IMR-90 (cell line): Measurements from ENCODE around the gene KIF20A. TPM values are rescaled to one million over a fixed set of nuclear protein-coding genes. Genes with fewer than 3 reads are reported as not detected.

ENCODE experiments used
- ATAC-seq: fragments of 200-7000 bp; cut with Tn5 transposase; 2 replicates; pipeline ENCODE4 v1.9.1; 2020; ENCODE audit warnings: low read depth, mild to moderate bottlenecking, moderate library complexity
- BruUV-seq: library from RNA; stranded (reverse); fragments of 400-500 nt; replicated peaks from 2 replicates; lab custom pipeline; 2021; lab: Mats Ljungman, UMichigan
- CTCF ChIA-PET: fragments of 300-600 bp; formaldehyde crosslinking; extraction: SDS; loops from one replicate; lab custom pipeline; 2021; ENCODE audit warnings: antibody characterized with exemption; lab: Yijun Ruan, JAX
- POLR2A ChIA-PET: fragments of 300-600 bp; sonication (Branson Sonifier 250); formaldehyde crosslinking; loops from one replicate; lab custom pipeline; 2022; ENCODE audit warnings: antibody characterized with exemption; ENCODE audit not compliant: unreplicated experiment; lab: Charles Lee
- DNase-seq: peaks from one replicate; pipeline ENCODE4 v3.0.0; 2013
- H2AFZ ChIP-seq: replicated peaks from 2 replicates; pipeline ENCODE3; 2013; ENCODE audit warnings: low read length, mild to moderate bottlenecking; ENCODE audit not compliant: poor library complexity
- H2AK5ac ChIP-seq: 2 replicates; pipeline ENCODE4 v1.6.1; 2013; ENCODE audit warnings: low read depth, low read length, inconsistent platforms
- H2AK9ac ChIP-seq: replicated peaks from 2 replicates; pipeline ENCODE3; 2013; ENCODE audit warnings: mild to moderate bottlenecking, low read depth, low read length, moderate library complexity; ENCODE audit not compliant: poor library complexity
- H2BK120ac ChIP-seq: 2 replicates; pipeline ENCODE4 v1.6.1; 2013; ENCODE audit warnings: low read depth, low read length, inconsistent platforms
- H2BK15ac ChIP-seq: 3 replicates; pipeline ENCODE4 v1.6.1; 2013; ENCODE audit warnings: low read depth, low read length, inconsistent platforms
- H2BK20ac ChIP-seq: 2 replicates; pipeline ENCODE4 v1.6.1; 2013; ENCODE audit warnings: low read depth, mild to moderate bottlenecking, inconsistent platforms, low read length, moderate library complexity
- H2BK5ac ChIP-seq: 2 replicates; pipeline ENCODE4 v1.6.1; 2013; ENCODE audit warnings: mild to moderate bottlenecking, low read depth, low read length, inconsistent platforms; ENCODE audit not compliant: poor library complexity, severe bottlenecking
- H3K14ac ChIP-seq: replicated peaks from 2 replicates; pipeline ENCODE4 v1.6.1; 2013; ENCODE audit warnings: low read depth, low read length, inconsistent platforms
- H3K18ac ChIP-seq: 2 replicates; pipeline ENCODE4 v1.6.1; 2013; ENCODE audit warnings: low read depth, low read length, control low read depth
- H3K23ac ChIP-seq: 2 replicates; pipeline ENCODE4 v1.6.1; 2013; ENCODE audit warnings: low read depth, low read length, inconsistent platforms
- H3K27ac ChIP-seq: 2 replicates; pipeline ENCODE4 v1.5.1; 2013; ENCODE audit warnings: mild to moderate bottlenecking, control low read depth, low read length; ENCODE audit not compliant: insufficient read depth
- H3K27me3 ChIP-seq: 2 replicates; pipeline ENCODE4 v1.6.1; 2013; ENCODE audit warnings: low read length; ENCODE audit not compliant: control insufficient read depth, insufficient read depth
- H3K36me3 ChIP-seq: 2 replicates; pipeline ENCODE4 v1.6.1; 2013; ENCODE audit warnings: low read length, mixed read lengths; ENCODE audit not compliant: control insufficient read depth, insufficient read depth
- H3K4ac ChIP-seq: 2 replicates; pipeline ENCODE4 v1.6.1; 2013; ENCODE audit warnings: low read depth, low read length, inconsistent platforms
- H3K4me1 ChIP-seq: 2 replicates; pipeline ENCODE4 v1.6.1; 2013; ENCODE audit warnings: low read length, mixed read lengths; ENCODE audit not compliant: control insufficient read depth, insufficient read depth
- H3K4me2 ChIP-seq: 2 replicates; pipeline ENCODE4 v1.6.1; 2013; ENCODE audit warnings: low read depth, mild to moderate bottlenecking, control low read depth, low read length, moderate library complexity
- H3K4me3 ChIP-seq: 2 replicates; pipeline ENCODE4 v1.5.1; 2013; ENCODE audit warnings: low read depth, mild to moderate bottlenecking, control low read depth, low read length, moderate library complexity; ENCODE audit not compliant: insufficient read depth
- H3K56ac ChIP-seq: 2 replicates; pipeline ENCODE4 v1.6.1; 2013; ENCODE audit warnings: low read length, inconsistent platforms; ENCODE audit not compliant: insufficient read depth; ENCODE audit errors: extremely low read depth
- H3K79me1 ChIP-seq, 2 experiments: 2 replicates each; pipeline ENCODE4 v1.6.1; 2013; ENCODE audit warnings: low read length in 2 of 2, inconsistent platforms in 1 of 2, low read depth in 1 of 2
- H3K9ac ChIP-seq: 2 replicates; pipeline ENCODE4 v1.6.1; 2013; ENCODE audit warnings: low read depth, low read length, control low read depth
- H3K9me1 ChIP-seq: 2 replicates; pipeline ENCODE4 v1.6.1; 2013; ENCODE audit warnings: low read length, inconsistent platforms; ENCODE audit not compliant: insufficient read depth
- H3K9me3 ChIP-seq: 2 replicates; pipeline ENCODE4 v1.6.1; 2013; ENCODE audit warnings: low read length; ENCODE audit not compliant: control insufficient read depth, insufficient read depth
- H4K20me1 ChIP-seq: 2 replicates; pipeline ENCODE4 v1.6.1; 2013; ENCODE audit warnings: low read length, inconsistent platforms; ENCODE audit not compliant: insufficient read depth
- H4K5ac ChIP-seq: 2 replicates; pipeline ENCODE4 v1.6.1; 2013; ENCODE audit warnings: mild to moderate bottlenecking, low read depth, low read length, control low read depth
- H4K8ac ChIP-seq, 2 experiments: 2 replicates each; pipeline ENCODE4 v1.6.1; 2013; ENCODE audit warnings: low read depth in 2 of 2, low read length in 2 of 2, control low read depth in 1 of 2, inconsistent platforms in 1 of 2
- H4K91ac ChIP-seq: 2 replicates; pipeline ENCODE4 v1.6.1; 2013; ENCODE audit warnings: low read depth, low read length, inconsistent platforms; ENCODE audit not compliant: insufficient read depth
- BHLHE40 ChIP-seq: fragments of 150-350 bp; IDR thresholded peaks from 2 replicates; pipeline ENCODE4 v1.6.1; 2016; ENCODE audit warnings: mild to moderate bottlenecking, low read depth, low read length
- CEBPB ChIP-seq: IDR thresholded peaks from 2 replicates; pipeline ENCODE4 v1.6.1; 2012; ENCODE audit warnings: low read depth, low read length, improper control_type of control experiment
- CHD1 ChIP-seq: IDR thresholded peaks from 2 replicates; pipeline ENCODE4 v1.6.1; 2012; ENCODE audit warnings: low read depth, low read length, improper control_type of control experiment
- CTCF ChIP-seq: conservative IDR thresholded peaks from 2 replicates; pipeline ENCODE4 v1.5.1; 2012; ENCODE audit warnings: mild to moderate bottlenecking, low read depth, low read length, improper control_type of control experiment
- FOS ChIP-seq: fragments of 150-350 bp; IDR thresholded peaks from 2 replicates; pipeline ENCODE4 v1.6.1; 2016; ENCODE audit warnings: low read depth, low read length
- POLR2A ChIP-seq: IDR thresholded peaks from 2 replicates; pipeline ENCODE4 v1.6.1; 2012; ENCODE audit warnings: mild to moderate bottlenecking, low read depth, low read length
- RAD21 ChIP-seq: IDR thresholded peaks from 2 replicates; pipeline ENCODE4 v1.6.1; 2012; ENCODE audit warnings: low read length, improper control_type of control experiment
- RCOR1 ChIP-seq: IDR thresholded peaks from 2 replicates; pipeline ENCODE4 v1.6.1; 2012; ENCODE audit warnings: mild to moderate bottlenecking, low read length, improper control_type of control experiment; ENCODE audit not compliant: insufficient replicate concordance
- RFX5 ChIP-seq: IDR thresholded peaks from 2 replicates; pipeline ENCODE4 v1.8.0; 2012; ENCODE audit warnings: low read depth, mild to moderate bottlenecking, low read length, moderate library complexity
- SMC3 ChIP-seq: fragments of 150-350 bp; IDR thresholded peaks from 2 replicates; pipeline ENCODE4 v1.6.1; 2016; ENCODE audit warnings: low read depth, mild to moderate bottlenecking, antibody characterized with exemption, low read length, moderate library complexity
- USF2 ChIP-seq: fragments of 150-350 bp; IDR thresholded peaks from 2 replicates; pipeline ENCODE4 v1.6.1; 2017; ENCODE audit warnings: mild to moderate bottlenecking, antibody characterized with exemption, low read length, low read depth
- WGBS, 2 experiments: methylation state at CpG; one replicate each; pipeline versions ENCODE4 v1.1.5 to v1.1.7; 2013; ENCODE audit warnings: missing lambda C conversion rate in 2 of 2; ENCODE audit not compliant: insufficient read length in 1 of 2; ENCODE audit errors: extremely low coverage in 2 of 2; 5-methylcytosine and 5-hydroxymethylcytosine counted together
- dilution Hi-C: fragments of 300-500 bp; cut with HindIII; formaldehyde crosslinking; loops from one replicate; pipeline ENCODE4 v1.14.3; 2018; ENCODE audit warnings: low sequenced_read_pairs; ENCODE audit not compliant: unreplicated experiment
- in situ Hi-C: fragments of 300-500 bp; cut with MboI; formaldehyde crosslinking; loops from 3 replicates; pipeline ENCODE4 v1.14.3; 2019; ENCODE audit warnings: low sequenced_read_pairs, inconsistent platforms, mixed read lengths
- intact Hi-C: fragments of 100-400 bp; cut with micrococcal nuclease; formaldehyde crosslinking; loops from 2 replicates; pipeline ENCODE4 v1.10.0; 2022
- polyA plus RNA-seq, 3 experiments: library from polyadenylated mRNA; depleted of rRNA; stranded (reverse); fragments of >200 nt; gene quantifications; 2 replicates each; pipeline ENCODE4 v1.2.3, GENCODE V29; 2012; ENCODE audit warnings: low replicate concordance in 1 of 3
- total RNA-seq: library from RNA; depleted of rRNA; stranded (reverse); fragments of >200 nt; gene quantifications from 2 replicates; pipeline ENCODE4 v1.2.3, GENCODE V29; 2012
- TF ChIP-seq, protein P1 (sequence below): fragments of 150-350 bp; IDR thresholded peaks from 2 replicates; pipeline ENCODE4 v1.6.1; 2016; ENCODE audit warnings: low read depth, mild to moderate bottlenecking, low read length, moderate library complexity, borderline replicate concordance

KIF20A gene
- total and polyA plus RNA-seq, 2 of the 4 experiments (the other 2 are of a cell fraction): 42.0 to 106 TPM

DNA sequence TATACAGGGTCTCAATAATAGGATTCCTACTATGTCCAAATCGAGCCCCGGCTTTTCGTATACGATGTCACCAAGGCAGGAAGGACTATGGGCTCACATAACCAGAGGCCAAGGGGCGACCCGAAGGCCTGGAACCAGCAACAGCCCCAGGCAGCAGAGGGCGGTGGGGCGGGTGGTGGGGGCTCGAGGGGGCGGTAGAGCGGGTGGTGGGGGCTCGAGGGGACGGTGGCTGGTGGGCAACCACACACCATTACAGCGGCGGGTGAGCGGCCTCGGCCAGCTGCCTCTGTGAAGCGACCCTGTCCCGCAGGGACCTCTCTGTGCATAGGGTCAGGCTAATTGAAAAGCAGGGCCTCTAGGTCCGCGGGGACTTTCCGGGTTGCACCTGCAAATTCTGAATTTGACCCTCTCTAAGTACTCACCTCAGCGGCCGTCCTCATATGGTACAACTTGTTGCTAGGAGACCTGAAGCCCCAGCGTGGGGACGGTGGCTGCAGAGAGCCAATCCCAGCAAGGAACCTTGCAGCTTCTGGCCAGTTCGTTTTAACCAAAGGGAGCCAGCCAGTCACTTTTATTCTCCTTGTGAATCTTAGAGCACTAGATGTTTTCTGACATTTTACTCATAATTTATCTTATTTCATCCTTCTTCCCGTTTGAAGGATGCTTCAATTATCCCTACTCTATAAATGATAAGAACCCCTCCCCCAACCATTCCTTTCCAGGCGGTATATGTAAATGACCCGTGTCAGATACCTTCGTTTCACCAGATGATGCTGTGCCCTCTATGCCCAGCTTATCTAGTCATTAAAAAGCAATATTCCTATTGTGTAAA, 39.7 kb upstream of the KIF20A start, which contains the start of gene NME5 (continued):
- no peak for TF ChIP-seq USF2
- no peak for TF ChIP-seq FOS

GRCh38 chr5:138139781-138140090, 39.2 kb upstream of the KIF20A start:
- in situ Hi-C loops: loop anchor here (10.0 to 25.0 kb wide), 3 partner anchors 102 to 502 kb away; partner anchors contain the start of gene FAM13B
- intact Hi-C loops: no loop called here
- dilution Hi-C loops: no loop called here
- TF ChIP-seq POLR2A (no peak), RAD21 (no peak), RCOR1 (no peak), CTCF (no peak), SMC3 (no peak), BHLHE40 (no peak), CEBPB (no peak), RFX5 (no peak), CHD1 (no peak)
- TF ChIP-seq, protein P1, sequence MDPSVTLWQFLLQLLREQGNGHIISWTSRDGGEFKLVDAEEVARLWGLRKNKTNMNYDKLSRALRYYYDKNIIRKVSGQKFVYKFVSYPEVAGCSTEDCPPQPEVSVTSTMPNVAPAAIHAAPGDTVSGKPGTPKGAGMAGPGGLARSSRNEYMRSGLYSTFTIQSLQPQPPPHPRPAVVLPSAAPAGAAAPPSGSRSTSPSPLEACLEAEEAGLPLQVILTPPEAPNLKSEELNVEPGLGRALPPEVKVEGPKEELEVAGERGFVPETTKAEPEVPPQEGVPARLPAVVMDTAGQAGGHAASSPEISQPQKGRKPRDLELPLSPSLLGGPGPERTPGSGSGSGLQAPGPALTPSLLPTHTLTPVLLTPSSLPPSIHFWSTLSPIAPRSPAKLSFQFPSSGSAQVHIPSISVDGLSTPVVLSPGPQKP: no peak

More at GRCh38 chr5:138139781-138140090, 39.2 kb upstream of the KIF20A start:
- no peak overlapping the region for H3K4me3 ChIP-seq
- H2BK15ac ChIP-seq: no peak overlapping the region
- no peak overlapping the region for H3K4ac ChIP-seq
- no peak overlapping the region for H3K27ac ChIP-seq
- H2BK120ac ChIP-seq: no peak overlapping the region
- no peak overlapping the region for H2BK5ac ChIP-seq
- H4K91ac ChIP-seq: no peak overlapping the region
- no peak overlapping the region for H4K8ac ChIP-seq
- no peak overlapping the region for H3K23ac ChIP-seq
- no peak for DNase-seq
- H3K9me1 ChIP-seq: no peaks in the 10 kb centered on the region
- H3K36me3 ChIP-seq: no peaks in the 10 kb centered on the region
- ChIA-PET CTCF (interaction anchor here (0.6 to 1.0 kb wide), 2 partner anchors 73 to 104 kb away, joined by 3 read pairs; no protein-coding TSS in a partner anchor), POLR2A (no interaction called here)
- no TSS peak for BruUV-seq
- no peaks in the 10 kb centered on the region for H3K4me1 ChIP-seq
- no CpG with 5 or more reads among the region's 3 CpGs for WGBS, 2 experiments
- no peak overlapping the region for H2AK5ac ChIP-seq
- no peak overlapping the region for H4K5ac ChIP-seq
- H3K79me1 ChIP-seq: no peaks in the 10 kb centered on the region
- H3K27me3 ChIP-seq: no peaks in the 10 kb centered on the region; the same call in 1 of the 2 replicates
- ATAC-seq: no peak
- H3K9ac ChIP-seq: no peak overlapping the region
- no peak overlapping the region for H2AFZ ChIP-seq
- H3K4me2 ChIP-seq: no peak overlapping the region
- H3K9me3 ChIP-seq: no peaks in the 10 kb centered on the region
- H3K56ac ChIP-seq: no peak overlapping the region; the same call in 1 of the 2 replicates
- no peak overlapping the region for H2AK9ac ChIP-seq
- H4K20me1 ChIP-seq: no peaks in the 10 kb centered on the region
- no peak overlapping the region for H2BK20ac ChIP-seq
- H3K14ac ChIP-seq: no peak overlapping the region
- no peak overlapping the region for H3K18ac ChIP-seq
